ENCODE data around the gene ZNF157. TPM values are rescaled to one million over a fixed set of nuclear protein-coding genes. Genes with fewer than 3 reads are reported as not detected.

The ZNF157 gene

Small RNA genes lying within 50 kb of the gene (small RNA-seq; reads per million reads assigned to genes)
- not detected for gene SNORA11C (ENCODE audit: insufficient read depth)
